ENCODE measurements around the gene SLC24A3.

Gene SLC24A3

GRCh38 chr20:19212469-19212815 lies at the start of gene SLC24A3:
SLC24A3 (plus strand) TSS chr20:19212642.
- no peak for DNase-seq (ENCODE audit: low read depth in 2 of 2)

GRCh38 chr20:19170148-19170547 lies 42.3 kb upstream of the SLC24A3 start:
- no peak for DNase-seq (ENCODE audit: low read depth in 2 of 2)

DNA sequence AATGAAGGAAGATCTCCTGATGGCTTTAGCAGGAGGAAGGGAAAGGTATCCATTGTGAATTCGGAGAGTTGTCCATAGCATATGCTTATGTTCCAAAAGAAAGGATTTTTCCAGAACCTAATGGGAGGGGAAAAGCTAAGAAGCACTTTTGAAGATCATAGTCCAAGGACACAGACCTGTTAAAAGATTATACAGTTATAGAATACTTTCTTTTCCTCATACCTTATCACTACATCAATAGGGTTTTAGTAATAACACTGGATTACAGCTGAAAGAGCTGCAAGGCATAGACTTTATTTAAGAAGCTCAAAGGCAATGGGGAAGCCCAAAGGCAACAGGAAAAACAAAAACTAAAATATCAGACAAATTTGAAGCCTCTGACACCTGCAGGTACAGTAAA lies 39.8 kb upstream of the SLC24A3 start:
- DNase-seq (ENCODE audit: low read depth in 2 of 2) = no peak

DNA sequence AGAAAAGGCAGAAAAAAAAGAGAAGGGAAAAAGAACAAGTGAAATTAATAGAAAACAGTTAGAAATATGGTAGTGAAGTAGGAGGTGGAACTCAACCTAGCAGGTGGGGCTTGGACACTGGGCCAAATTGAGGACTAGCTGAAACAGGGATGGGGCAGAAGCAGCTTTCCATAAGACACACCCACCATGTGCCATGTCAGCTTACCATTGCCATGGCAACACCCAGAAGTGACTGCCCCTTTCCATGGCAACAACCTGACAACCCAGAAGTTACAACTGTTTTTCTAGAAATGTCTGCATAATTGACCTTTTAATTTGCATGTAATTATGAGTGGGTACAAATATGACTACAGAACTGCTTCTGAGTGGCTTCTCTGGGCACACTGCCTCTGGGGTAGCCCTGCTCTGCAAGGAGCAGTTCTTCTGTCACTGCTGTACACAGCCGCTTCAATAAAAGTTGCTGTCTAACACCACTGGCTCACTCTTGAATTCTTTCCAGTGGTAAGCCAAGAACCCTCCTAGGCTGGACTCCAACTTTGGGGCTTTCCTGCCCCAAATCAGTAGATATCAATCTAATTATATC lies 35.9 kb upstream of the SLC24A3 start:
- DNase-seq (ENCODE audit: low read depth in 2 of 2) = no peak

DNA sequence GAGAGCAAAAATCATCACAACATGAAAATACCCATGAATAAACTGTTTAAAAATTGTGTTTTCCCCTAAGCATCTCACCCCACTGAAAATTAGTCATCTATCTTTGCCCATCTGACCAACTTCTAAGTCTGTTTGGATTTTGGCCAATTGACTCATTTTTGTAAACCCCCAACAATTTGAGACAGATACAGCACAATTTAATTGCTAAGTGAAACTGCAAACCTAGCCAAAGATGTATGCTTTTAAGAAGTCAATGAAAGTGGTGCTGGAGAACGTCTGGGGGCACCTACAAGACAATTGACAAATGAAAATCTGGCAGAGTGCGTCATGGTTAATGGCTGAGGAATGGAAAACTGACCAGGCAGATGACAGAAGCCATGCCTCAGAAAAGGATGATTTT lies 30.9 kb upstream of the SLC24A3 start:
- no peak for DNase-seq (ENCODE audit: low read depth in 2 of 2)

- DNase-seq (ENCODE audit: low read depth in 2 of 2) = no peak
Measured at GRCh38 chr20:19185083-19185482, 27.4 kb upstream of the SLC24A3 start.

DNA sequence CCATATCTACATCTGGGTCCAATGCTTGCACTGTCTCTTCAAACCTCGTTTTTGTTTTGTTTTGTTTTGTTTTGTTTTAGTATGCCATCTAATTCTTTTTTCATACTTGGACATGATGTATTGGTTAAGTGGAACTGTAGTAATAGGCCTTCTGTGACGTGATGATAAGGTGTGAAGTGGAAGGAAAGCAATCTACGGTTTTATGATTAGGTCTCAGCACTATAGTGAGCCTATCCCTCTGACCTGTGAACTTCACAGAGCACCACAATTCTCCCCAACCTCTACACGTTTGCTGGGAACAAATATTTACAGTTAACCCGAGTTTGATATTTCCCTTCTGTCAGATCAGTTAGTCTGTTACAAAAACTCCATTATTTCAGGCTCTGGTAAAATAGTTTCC lies 19.1 kb upstream of the SLC24A3 start:
- DNase-seq (ENCODE audit: low read depth in 2 of 2) = no peak

DNA sequence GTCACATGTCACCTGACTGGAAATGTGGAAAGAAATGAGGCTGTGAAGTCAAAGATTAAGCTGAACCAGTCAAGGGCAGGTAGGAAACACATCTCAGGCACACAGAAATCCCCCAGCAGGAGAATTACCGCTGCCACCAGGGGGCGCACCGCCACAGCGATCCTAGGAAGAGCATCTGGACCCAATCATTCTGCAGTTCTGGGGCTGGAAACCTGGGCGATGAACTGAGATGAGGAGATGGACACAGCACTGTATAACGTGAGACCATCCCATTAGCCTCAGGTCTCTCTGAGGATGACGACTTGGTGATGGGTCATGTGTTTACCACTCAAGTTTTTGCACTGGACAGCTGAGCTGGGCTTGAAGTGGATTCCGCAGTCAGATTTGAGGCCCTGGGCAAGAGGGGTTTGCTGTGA lies 6.5 kb upstream of the SLC24A3 start:
- DNase-seq (ENCODE audit: low read depth in 2 of 2) = peak; percentile 32 to 55

GRCh38 chr20:19207541-19207940 lies 4.9 kb upstream of the SLC24A3 start:
- no peak for DNase-seq (ENCODE audit: low read depth in 2 of 2)

GRCh38 chr20:19210391-19211155 lies 1.9 kb upstream of the SLC24A3 start:
- DNase-seq (ENCODE audit: low read depth in 2 of 2) = no peak

DNA sequence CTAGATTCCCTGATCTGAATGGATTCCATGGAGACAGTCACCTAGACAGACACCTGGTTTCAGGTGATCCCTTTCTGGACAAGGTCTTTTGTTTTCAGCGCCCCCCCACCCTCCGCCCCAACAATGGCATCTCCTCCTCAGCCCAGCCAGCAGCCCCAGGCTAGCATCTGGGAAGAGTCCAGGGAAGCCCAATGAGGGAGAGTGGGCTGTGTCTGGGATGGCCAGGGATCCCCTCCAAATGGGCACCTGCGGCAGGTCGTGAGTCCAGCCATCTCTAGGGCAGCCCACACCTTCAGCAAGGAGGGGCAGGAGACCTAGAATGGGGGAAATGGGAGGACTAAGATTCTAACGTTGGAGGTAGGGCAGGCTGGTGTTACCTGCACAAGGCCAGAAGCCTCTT lies 1.2 kb upstream of the SLC24A3 start:
- no peak for DNase-seq (ENCODE audit: low read depth in 2 of 2)

DNA sequence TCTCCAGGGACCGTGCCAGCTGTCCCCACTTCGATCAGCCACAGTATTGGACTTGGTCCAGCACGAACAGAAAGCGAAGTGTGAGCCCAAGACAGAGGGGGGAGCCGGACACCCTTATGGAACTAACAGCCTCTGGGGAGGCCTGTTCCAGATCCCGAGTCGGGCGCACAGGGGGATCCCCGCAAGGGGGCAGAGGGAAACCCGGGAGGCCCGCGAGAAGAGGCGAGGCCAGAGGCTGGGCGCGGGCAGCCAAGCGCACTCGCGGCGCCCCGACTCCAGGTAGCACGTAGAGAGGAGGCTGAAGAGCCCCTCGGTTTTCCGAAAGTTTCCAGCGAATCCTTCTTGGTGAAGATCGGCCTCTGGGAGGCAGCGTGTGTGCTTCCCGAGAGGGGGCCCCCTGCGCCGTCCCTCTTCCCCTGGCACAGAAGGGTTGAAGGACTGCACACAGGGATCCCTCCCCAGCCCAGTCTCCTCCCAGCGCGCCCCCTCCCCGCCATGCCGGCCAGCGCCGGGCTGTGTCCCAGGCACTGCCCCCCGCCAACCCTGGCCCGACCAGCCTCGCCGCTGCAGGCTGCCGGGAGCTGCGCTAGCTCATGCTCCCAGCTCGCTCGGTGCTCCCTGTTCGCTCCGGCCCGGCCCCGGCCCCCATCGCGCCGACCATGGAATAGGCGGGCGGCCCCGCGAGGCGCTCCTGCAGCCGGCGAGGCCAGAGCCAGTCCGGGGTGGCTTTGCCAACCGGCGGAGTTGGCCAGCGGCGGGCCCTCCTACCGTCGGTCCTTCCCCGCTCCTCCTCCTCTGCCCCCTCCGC lies 577 bp upstream of the SLC24A3 start:
- no peak for DNase-seq (ENCODE audit: low read depth in 2 of 2)

DNA sequence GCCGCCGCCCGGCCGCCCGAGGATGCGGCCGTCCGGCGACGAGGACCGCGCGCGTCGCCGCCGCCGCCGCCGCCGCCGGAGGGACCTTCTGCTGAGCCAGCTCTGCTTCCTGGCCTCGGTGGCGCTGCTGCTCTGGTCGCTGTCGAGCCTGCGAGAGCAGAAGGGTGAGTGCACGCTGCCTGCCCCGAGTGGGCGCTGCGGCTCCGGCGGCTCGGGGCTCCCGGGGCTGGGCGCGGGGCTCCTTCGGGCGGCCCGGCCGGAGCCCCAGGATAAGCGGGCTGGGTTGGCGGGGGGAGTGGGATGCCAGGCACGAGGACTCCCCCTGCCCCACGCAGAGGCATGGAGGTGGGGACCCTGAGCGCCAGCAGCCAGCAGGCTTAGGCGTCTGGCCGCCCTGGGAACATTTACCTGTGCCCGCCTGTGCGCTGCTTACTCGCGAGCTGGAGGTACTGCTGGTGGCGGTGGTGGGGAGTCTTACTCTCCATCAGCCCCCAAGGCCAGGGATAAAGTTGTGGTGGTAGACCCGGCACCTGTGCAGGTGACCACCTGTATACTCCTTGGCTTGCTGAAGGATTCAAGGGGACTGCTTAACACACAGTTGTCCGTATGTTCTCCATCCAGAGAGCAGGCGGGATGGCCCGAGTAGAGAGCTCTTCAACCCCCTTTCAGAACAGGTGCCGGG lies 520 bp downstream of the SLC24A3 start:
- no peak for DNase-seq (ENCODE audit: low read depth in 2 of 2)

DNA sequence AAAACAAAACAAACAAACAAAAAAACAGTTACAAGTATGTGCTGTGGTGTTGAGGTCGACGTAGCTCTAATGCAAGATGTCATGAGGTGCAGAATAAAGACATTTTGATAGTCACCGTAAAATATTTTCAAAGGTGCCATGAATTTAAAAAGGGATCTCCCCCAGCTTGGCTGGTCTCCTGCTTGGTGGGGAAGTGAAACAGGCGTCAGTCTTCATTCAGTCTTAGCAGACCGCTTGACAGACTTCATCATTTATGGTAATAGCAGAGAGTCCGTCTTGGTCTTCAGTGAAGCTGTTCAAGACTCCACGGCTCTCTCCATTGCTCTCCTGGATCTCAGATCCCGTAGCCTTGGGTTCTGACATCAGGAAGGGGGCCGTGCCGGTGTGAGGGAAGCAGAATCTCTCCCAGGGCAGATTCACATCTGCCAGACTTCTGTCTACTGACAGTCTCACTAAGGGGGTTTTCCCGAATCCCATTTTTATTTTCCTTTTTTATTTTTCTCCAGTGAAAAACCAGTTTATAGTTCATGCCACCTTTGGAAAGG lies 1.6 kb downstream of the SLC24A3 start:
- DNase-seq (ENCODE audit: low read depth in 2 of 2) = no peak

DNA sequence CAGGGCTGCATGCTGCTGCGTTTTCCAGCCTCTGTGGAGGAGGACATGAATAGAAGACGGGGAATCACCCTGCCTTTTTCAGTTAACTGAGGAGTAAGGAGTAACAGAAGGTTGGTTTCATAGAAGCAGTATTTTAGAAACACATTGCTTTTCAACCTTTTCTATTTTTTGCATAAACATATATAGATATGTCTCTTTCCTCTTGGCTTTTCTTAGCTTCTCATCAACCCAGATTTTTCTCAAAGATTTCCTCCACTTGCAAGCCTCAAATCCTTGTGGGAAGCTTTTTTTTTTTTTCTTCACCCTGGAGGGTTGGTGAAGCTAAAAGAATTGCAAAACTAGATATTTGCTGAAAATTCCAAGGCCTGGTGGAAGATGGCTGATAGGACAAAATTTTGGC lies 6.0 kb downstream of the SLC24A3 start:
- DNase-seq (ENCODE audit: low read depth in 2 of 2) = no peak

GRCh38 chr20:19222520-19223040 lies 10.1 kb downstream of the SLC24A3 start:
- DNase-seq (ENCODE audit: low read depth in 2 of 2) = no peak

- DNase-seq (ENCODE audit: low read depth in 2 of 2) = no peak
Measured at GRCh38 chr20:19223640-19224039, 11.2 kb downstream of the SLC24A3 start.

- no peak for DNase-seq (ENCODE audit: low read depth in 2 of 2)
Measured at GRCh38 chr20:19231359-19232035, 19.1 kb downstream of the SLC24A3 start.

- DNase-seq (ENCODE audit: low read depth in 2 of 2) = no peak
Measured at GRCh38 chr20:19232997-19233794, 20.8 kb downstream of the SLC24A3 start.

- DNase-seq (ENCODE audit: low read depth in 2 of 2) = no peak
Measured at GRCh38 chr20:19236371-19237055, 24.1 kb downstream of the SLC24A3 start.

Measured in stimulated activated CD4-positive, alpha-beta T cell treated with anti-CD3 and anti-CD28 coated beads, Interleukin-1b, Interleukin-23, amount 100 ng/mL, for 4 hours (primary cell).